HG02870 (cell line): ENCODE data around the gene DPEP2NB.
A peak's percentile ranks its signal among the peaks of the same experiment; 100 is the strongest.
"Not testable (repeated sequence)": the region's sequence is repeated elsewhere in the genome, so short reads cannot be mapped to it uniquely, and the experiment has no call there.

ENCODE experiments used
- ATAC-seq: cut with Tn5 transposase; IDR thresholded peaks from one replicate; pipeline ENCODE4 v1.9.1; 2021; ENCODE audit warnings: mild to moderate bottlenecking, moderate library complexity; ENCODE audit not compliant: unreplicated experiment

The DPEP2NB gene

DNA sequence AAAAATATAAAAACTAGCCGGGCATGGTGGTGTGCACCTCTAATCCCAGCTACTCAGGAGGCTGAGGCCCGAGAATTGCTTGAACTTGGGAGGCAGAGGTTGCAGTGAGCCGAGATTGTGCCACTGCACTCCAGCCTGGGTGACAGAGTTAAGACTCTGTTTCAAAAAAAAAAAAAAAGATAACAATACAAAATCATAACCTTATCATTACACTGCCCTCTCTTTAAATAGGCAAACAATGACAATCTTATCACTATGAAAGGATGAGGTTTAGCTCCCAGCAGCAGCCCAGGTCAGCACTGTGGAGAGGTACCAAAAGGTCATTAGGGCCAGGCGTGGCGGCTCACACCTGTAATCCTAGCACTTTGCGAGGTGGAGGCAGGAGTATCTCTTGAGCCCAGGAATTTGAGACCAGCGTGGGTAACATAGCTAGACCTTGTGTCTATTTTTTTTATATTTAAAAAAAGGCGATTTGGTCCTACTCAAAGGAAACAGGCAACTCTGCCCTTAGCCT is 3.5 kb upstream of the DPEP2NB start:
- ATAC-seq = no peak

DNA sequence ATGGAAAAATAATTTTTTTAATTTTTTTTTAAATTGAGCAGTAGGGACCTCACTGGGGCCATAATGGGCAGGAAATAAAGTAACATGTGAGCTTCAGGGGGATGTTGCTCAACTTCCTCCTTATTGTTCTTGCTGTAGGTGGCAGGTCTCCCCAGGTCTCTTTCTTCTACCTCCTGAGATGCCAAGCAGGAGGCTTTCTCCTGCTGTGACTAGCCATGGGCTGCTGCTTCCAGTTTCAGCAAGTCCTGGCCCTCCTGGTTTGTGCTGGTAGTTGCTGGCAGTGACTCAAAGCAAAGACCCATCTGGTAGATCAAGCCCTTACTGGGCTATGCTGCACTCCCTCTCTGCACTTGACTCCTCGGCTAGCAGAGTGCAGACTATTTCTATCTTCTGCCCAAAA is 2.3 kb downstream of the DPEP2NB start:
- no peak for ATAC-seq

DNA sequence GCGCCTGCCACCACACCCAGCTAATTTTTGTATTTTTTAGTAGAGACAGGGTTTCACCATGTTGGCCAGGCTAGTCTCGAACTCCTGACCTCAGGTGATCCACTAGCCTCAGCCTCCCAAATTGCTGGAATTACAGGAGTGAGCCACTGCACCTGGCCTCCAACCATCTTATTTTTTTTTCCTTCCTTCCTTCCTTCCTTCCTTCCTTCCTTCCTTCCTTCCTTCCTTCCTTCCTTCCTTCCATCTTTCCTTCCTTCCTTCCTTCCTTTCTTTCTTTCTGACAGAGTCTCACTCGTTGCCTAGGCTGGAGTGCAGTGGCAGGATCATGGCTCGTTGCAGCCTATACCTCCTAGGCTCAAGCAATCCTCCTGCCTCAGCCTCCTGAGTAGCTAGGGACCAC is 5.8 kb downstream of the DPEP2NB start:
- ATAC-seq = not testable (repeated sequence)

DNA sequence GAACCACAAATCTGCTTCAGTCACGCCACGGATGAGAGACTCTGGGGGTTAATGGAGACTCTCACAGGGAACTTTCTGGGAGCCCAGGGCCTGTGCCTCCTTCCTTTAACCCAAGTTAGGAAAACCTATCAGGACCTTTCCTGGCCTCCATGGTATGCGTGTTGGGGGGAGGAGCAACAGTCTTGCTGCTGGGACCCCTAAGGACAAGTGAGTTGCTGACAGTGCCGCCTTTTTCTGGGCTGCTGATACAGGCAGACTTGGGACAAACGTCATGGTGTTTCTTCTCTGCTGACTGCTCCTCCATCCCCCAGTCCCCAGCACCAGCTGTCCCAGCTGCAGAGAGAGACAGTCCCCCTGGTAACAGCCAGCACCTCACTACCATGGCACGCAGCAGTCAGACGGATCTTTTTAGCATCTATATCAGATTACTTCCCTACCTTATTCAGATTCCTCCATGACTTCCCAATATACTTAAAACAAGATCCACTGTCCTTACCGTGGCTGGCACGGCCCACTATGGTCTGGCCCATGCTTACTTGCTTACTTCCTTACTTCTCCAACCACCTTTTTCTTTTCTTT is 6.5 kb downstream of the DPEP2NB start:
- no peak for ATAC-seq

DNA sequence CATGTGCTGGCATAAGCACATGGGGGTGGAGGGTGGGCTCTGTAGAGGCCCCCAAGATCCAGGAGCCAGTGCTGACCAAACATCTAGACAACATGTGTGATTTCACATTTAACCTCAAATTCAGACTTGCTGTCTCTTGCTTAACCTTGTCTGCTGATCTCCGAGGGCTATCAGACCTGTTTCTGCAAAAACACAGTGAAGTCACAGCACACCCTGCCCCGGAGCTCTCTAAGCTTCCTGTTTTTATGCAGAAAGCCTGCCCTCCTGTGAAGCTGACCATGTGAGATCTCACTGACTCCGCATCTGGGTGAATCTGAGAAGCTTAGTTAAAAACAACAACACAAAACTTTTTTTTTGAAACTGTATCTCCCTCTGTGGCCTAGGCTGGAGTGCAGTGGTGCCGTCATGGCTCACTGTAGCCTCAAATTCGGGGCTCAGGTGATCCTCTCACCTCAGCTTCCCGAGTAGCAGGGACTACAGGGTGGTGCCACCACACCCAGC is 9.9 kb downstream of the DPEP2NB start:
- ATAC-seq = no peak

DNA sequence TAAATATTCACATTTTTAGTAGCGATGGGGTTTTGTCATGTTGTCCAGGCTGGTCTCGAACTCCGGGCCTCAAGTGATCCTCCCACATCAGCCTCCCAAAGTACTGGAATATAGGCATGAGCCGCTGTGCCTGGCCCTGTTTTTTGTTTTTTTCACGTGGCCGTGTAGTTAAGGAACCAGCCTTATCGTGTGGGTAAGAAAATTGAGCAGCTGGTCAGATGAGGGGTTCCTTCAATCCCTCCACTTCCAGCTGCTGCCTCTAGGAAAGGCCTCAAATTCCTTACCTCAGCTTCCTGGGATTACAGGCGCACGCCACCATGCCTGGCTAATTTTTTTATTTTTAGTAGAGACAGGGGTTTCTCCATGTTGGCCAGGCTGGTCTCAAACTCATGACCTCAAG is 10.5 kb downstream of the DPEP2NB start:
- ATAC-seq = no peak

DNA sequence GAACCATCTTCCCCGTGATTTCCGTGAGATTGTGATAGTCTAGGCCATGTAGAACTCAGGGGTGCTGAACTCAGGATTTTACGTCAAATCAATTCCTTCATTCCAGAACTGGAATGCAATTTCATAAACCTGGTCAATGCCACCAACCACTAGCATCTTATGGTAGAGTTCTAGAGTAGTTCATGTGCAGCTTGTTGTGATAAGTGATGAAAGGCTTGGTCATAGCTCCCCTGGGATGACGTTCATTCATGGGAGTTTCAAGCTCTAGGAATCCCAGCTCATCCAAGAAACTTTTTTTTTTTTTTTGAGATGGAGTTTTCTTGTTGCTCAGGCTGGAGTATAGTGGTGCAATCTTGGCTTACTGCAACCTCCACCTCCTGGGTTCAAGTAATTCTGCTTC is 12.7 kb downstream of the DPEP2NB start:
- ATAC-seq = no peak

DNA sequence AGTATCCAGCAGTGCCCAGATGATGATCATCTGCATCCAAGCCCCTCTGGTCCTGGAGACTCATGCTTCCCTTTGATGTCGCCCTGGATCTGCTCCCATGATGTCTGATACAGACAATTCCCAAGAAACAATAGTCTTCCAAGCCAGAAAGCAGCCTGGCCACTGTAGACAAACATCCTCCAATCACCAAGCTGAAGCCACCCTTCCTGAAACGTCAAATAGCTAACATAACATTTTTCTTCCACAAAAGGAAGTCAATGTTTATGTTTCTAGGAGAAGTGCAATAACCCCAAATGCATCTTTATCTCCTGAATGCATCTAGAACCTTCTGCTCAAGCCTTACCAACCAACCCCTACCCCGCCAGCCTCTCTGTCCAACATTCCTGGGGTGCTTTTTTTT is 15.3 kb downstream of the DPEP2NB start:
- no peak for ATAC-seq

DNA sequence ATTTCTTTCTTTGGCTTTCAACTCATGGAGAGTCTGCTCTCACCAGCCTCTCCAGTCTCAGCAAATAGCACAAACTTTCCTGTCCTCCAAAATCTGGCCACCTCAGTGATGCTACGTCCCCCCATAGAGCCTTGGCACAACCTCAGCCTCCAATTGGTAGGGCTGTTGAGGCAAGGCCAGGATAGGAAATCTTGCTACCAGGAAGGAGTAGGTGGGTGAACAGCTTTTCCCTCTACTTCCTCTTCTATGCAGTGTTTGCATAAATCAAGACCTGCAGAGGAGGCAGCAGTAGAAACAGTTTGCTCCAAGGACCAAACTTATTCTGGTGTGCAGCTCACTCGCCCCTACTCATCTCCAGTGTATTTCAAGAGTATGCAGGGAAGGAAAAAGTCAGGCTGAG is 15.7 kb downstream of the DPEP2NB start:
- ATAC-seq = no peak

DNA sequence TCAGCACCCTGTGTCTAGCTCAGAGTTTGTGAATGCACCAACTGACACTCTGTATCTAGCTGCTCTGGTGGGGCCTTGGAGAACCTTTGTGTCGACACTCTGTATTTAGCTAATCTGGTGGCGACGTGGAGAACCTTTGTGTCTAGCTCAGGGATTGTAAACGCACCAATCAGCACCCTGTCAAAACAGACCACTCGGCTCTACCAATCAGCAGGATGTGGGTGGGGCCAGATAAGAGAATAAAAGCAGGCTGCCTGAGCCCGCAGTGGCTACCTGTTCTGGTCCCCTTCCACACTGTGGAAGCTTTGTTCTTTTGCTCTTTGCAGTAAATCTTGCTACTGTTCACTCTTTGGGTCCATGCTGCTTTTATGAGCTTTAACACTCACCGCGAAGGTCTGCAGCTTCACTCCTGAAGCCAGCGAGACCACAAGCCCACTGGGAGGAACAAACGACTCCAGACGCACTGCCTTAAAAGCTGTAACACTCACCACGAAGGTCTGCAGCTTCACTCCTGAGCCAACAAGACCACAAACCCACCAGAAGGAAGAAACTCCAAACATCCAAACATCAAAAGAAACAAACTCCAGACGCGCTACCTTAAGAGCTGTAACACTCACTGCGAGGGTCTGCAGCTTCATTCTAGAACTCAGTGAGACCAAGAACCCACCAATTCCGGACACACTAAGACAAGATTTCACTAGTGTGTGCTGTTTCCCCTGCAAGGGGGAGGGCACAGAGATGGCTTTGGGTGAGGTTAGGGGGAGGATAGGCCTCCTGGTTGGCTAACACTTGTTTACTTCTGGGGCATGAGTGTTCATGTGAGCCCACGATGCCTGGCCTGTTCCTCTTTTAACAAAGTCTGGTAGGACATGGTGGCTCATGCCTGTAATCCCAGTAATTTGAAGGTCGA is 16.7 kb downstream of the DPEP2NB start, which contains the start of gene DPEP2:
DPEP2 (minus strand) TSS at position 706 of the 910 bp plus-strand sequence. CDS start 6,272 bp downstream, outside the sequence.
- not testable (repeated sequence) for ATAC-seq

DNA sequence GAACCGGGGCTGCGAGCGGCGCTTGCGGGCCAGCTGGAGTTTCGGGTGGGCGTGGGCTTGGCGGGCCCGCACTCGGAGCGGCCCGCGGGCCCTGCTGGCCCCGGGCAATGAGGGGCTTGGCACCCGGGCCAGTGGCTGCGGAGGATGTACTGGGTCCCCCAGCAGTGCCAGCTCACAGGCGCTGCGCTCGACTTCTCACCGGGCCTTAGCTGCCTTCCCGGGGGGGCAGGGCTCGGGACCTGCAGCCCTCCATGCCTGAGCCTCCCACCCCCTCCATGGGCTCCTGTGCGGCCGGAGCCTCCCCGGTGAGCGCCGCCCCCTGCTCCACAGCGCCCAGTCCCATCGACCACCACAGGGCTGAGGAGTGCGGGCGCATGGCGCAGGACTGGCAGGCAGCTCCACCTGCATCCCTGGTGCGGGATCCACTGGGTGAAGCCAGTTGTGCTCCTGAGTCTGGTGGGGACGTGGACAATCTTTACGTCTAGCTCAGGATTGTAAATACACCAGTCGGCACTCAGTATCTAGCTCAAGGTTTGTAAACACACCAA is 17.4 kb downstream of the DPEP2NB start:
- ATAC-seq = not testable (repeated sequence)

DNA sequence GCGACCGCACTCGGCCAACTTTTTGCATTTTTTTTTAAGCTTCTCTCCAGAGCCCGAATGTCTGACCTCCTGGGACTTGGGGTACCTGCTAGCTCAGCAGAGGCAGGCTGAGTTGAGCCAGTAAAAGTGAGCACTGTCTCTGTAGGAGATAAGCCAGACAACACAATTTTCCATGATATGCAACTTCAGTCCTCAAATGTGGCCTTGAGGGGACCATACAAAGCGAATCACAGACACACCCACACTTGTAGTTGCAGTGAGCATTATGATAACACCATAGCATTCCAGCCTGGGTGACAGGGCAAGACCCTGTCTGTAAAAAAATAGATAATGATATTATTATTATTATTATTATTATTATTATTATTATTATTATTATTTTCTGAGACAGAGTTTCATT is 19.0 kb downstream of the DPEP2NB start:
- no peak for ATAC-seq

DNA sequence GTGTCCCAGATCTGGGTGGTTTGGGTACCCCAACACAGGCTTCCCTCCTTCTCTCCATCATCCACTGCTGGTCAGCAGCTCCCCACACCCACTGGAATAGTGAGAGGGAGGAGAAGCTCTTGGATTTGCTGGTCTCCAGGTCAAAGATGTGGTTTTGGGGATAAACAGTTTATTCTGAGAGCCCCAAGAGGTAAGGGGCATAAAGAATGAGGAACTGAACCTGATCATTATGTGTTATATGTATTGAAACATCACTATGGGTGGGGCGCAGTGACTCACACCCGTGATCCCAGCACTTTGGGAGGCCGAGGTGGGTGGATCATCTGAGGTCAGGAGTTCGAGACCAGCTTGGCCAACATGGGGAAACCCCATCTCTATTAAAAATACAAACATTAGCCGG is 20.3 kb downstream of the DPEP2NB start:
- ATAC-seq = no peak

DNA sequence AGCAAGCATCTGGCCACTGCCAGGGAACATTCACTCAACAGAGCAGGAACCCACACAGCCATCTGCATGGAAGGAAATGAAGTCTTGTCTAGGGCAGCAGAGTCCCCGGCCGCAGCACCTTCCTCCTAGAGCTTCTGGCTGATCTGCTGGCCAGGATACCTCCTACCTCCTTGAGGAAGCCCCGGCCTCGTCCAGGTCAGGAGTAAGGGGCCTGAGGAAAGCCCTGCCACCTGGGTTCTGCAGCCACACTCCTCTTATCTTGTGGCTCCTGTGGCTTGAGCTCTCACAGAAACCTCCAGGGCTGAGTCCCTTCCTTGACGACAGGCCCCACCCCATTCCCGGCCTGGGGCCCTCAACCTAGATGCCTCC is 21.7 kb downstream of the DPEP2NB start:
- not testable (repeated sequence) for ATAC-seq

DNA sequence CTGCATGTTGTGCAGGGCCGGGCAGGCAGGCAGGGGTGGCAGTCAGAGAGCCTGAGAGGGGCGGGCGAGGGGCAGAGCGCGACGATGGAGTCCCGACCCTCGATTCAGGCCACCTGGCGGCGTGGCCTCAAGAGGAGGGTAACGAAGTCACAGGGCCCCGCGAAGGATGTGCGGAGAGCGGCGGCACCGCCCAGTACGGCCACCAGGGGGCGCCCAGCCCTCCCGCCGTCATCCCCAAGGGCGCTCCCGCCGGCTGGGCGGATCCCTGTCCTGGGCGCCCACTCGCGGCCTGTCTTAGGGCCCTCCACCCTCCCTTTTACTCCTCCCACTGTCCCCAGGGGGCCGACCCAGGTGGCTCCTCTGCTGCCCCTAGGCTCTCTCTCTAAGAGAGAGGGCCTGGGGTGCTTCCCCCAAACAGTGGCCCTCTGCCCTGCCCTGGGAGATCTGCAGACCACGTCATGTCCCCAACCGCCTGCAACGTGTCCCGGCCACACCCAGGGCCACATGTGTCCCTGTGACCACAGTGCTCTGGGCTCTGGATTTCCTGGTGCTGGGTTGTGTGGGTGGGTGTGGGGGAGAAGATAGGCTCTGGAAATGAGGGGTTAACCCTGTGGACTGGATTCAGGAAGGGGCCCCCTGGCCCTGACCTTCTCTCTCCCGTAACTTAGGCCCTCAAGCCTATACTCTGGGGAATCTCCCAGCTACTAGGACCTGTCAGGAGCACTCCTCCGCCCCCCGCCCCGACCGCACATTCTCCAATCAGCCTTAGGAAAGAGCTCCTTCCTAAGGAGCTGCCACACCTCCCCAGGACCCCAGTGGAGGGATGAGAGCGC is 22.3 kb downstream of the DPEP2NB start:
- peak; percentile 55 for ATAC-seq

DNA sequence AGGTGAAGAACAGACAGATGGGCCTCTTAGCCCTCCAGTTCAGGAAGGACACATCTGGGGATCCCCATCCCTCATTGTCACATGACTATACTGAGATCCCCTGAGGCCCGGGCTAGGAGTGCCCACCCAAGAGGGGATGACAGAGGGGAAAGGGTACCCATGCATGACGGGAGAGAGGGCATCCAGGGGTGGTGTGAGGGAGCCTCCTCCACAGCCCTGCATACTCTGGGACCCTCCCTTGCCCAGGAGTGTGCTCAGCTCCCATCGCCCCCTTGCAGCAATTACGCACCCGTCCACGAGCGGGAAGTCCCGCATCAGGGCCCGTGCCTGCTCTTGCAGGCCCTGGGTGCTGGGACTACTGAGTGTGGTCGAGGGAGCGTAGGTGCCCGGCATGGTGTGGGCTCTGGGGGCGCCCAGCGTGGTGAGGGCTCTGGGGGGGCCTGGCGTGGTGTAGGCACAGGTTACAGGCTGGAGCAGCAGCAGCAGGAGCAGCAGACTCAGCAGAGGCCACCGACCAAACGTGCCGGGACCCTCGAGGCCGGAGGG is 23.0 kb downstream of the DPEP2NB start:
- ATAC-seq = peak; percentile 2

DNA sequence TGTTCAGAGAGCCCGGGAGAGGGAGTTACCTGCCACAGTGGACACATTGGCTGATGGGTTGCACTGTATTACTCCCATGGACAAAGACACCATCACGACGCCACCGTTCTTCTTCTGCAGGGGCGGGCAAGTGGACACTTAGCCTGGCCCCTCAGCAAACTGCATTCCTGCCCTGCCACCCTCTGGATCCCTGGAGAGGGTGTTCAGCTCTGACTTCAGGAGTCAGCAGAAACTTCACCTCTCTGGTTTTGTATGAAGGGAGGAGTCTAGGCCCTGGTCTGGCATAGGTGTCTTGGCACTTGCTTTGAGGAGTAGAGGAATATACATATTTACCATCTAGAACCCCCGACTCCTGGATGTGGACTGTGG is 25.7 kb downstream of the DPEP2NB start:
- ATAC-seq = no peak

DNA sequence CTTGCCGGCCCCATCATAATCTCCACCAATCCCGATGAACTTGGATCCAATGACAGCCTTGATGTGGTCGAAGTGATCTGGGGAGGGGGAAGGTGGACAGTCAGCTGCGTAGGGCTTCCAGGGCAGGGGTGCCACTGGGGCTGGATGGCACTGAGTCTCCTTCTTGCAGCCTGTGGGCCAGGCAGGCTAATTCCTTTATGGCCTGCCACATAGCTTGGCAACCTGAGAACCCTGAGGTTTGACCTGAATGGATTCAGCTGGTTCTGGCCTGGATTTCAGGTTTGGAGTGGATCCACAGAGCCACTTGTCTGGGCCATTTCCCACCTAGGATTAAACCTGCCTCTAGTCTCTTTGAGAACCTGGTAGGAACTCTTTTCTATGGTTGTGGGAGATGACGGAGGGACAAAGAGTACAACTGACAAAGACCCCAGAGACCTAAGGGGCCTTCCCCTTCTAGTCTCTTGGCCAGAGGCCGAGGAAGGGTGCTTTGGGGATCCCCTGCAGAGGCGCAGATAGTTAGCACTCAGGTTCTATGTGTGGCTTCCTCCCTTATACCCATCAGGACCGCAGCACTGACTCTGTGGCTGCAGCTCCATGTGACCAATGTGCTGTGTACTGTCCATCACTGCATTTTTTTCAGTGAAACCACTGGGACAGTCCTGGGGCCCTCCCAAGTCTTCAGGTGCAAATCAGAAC is 26.2 kb downstream of the DPEP2NB start:
- ATAC-seq = no peak

DNA sequence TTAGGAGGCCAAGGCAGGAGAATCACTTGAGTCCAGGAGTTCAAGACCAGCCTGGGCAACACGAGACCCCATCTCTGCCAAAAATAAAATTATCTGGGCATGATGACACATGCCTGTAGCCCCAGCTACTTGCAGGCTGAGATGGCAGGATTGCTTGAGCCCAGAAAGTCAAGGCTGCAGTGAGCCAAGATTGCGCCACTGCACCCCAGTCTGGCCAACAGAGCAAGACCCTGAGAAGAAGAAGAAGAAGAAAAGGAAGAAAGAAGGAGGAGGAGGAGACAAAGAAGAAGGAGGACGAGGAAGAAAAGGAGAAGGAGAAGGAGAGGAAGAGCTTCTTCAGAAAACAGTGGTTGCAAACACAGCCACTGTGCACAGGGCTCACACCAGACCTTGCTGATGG is 27.0 kb downstream of the DPEP2NB start:
- no peak for ATAC-seq
